OCI-LY1 (cell line): Measurements from ENCODE around the gene TSHZ3.

Experiments used
- H2AFZ ChIP-seq: fragments of 200-600 bp; sonication (generic), shearing (Covaris generic); 2 replicates; pipeline ENCODE4 v1.6.0; 2014; ENCODE audit warnings: antibody characterized with exemption, mild to moderate bottlenecking, low read length
- H3F3A ChIP-seq: fragments of 200-600 bp; sonication (generic), shearing (Covaris generic); 2 replicates; pipeline ENCODE4 v1.6.0; 2014; ENCODE audit warnings: mild to moderate bottlenecking, antibody characterized with exemption, low read length, moderate library complexity; ENCODE audit not compliant: insufficient read depth
- H3K27ac ChIP-seq: fragments of 200-600 bp; sonication (generic); 2 replicates; pipeline ENCODE4 v1.5.1; 2014; ENCODE audit warnings: low read length, mixed run types, mild to moderate bottlenecking, low read depth; ENCODE audit not compliant: poor library complexity, severe bottlenecking
- H3K27me3 ChIP-seq: fragments of 200-600 bp; sonication (generic); 2 replicates; pipeline ENCODE4 v1.6.0; 2014; ENCODE audit warnings: antibody characterized with exemption, mild to moderate bottlenecking, low read length, moderate library complexity; ENCODE audit not compliant: insufficient read depth
- H3K36me3 ChIP-seq: fragments of 200-600 bp; sonication (generic); 2 replicates; pipeline ENCODE4 v1.6.1; 2014; ENCODE audit warnings: mild to moderate bottlenecking, antibody characterized with exemption, low read length, moderate library complexity, mixed read lengths; ENCODE audit not compliant: insufficient read depth
- H3K4me1 ChIP-seq: fragments of 200-600 bp; sonication (generic); 2 replicates; pipeline ENCODE4 v1.5.1; 2014; ENCODE audit warnings: mild to moderate bottlenecking, low read length, moderate library complexity; ENCODE audit not compliant: insufficient read depth, severe bottlenecking
- H3K4me2 ChIP-seq: fragments of 200-600 bp; sonication (generic), shearing (Covaris generic); 2 replicates; pipeline ENCODE4 v1.6.1; 2014; ENCODE audit warnings: low read length
- H3K4me3 ChIP-seq: fragments of 200-600 bp; sonication (generic); 2 replicates; pipeline ENCODE4 v1.5.1; 2014; ENCODE audit warnings: low read length, low read depth, mild to moderate bottlenecking, mixed read lengths; ENCODE audit not compliant: poor library complexity, severe bottlenecking
- H3K79me2 ChIP-seq: fragments of 200-600 bp; shearing (Covaris generic); 2 replicates; pipeline ENCODE4 v1.6.1; 2016; ENCODE audit warnings: mixed run types, low read length, mixed read lengths; ENCODE audit not compliant: insufficient read depth
- H3K9ac ChIP-seq: fragments of 200-600 bp; sonication (generic), shearing (Covaris generic); 2 replicates; pipeline ENCODE4 v1.6.1; 2014; ENCODE audit warnings: mild to moderate bottlenecking, low read length, mixed read lengths
- H3K9me2 ChIP-seq: fragments of 200-600 bp; sonication (generic), shearing (Covaris generic); 2 replicates; pipeline ENCODE4 v1.6.1; 2014; ENCODE audit warnings: low read depth, mild to moderate bottlenecking, low read length, mixed read lengths
- H3K9me3 ChIP-seq: fragments of 200-600 bp; shearing (Covaris generic); 2 replicates; pipeline ENCODE4 v1.6.1; 2014; ENCODE audit warnings: low read length, mixed read lengths
- H4K20me1 ChIP-seq: fragments of 200-600 bp; sonication (generic), shearing (Covaris generic); 2 replicates; pipeline ENCODE4 v1.6.0; 2016; ENCODE audit warnings: mild to moderate bottlenecking, low read length; ENCODE audit not compliant: insufficient read depth
- EZH2 ChIP-seq: fragments of 200-600 bp; sonication (generic), shearing (Covaris generic); IDR thresholded peaks from 2 replicates; pipeline ENCODE4 v1.8.0; 2017; ENCODE audit warnings: borderline replicate concordance, mixed run types, mild to moderate bottlenecking, antibody characterized with exemption, low read length, moderate library complexity, mixed read lengths
- TF ChIP-seq, protein P1 (sequence below): fragments of 200-600 bp; sonication (generic), shearing (Covaris generic); IDR thresholded peaks from 2 replicates; pipeline ENCODE4 v1.5.1; 2017; ENCODE audit warnings: mild to moderate bottlenecking, antibody characterized with exemption, low read length, moderate library complexity, mixed read lengths

Gene TSHZ3

DNA sequence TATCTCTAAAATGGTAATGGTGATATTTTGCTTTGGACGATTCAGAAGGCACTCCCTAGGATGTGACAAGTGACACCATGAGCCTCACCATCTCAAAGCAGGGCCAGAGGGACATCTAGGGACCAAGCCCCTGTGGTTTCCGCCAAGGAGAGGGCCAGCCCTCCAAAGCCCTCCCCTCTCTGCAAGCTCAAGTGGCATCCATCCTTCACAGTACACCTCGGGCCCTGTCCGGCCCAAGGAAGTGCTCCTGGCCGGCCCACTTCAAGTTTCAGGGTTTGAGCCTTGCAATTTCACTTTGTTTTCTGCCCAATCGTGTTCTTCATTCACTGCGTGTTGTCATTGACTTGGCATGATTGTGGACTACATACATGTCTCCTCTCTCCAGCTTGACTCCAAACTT is 82.5 kb downstream of the TSHZ3 start:
- no peak overlapping the region for H3K9ac ChIP-seq
- no peaks in the 10 kb centered on the region for H3K27me3 ChIP-seq
- no peaks in the 10 kb centered on the region for H3K36me3 ChIP-seq
- H3K79me2 ChIP-seq = no peaks in the 10 kb centered on the region
- no peak overlapping the region for H2AFZ ChIP-seq
- H3K9me2 ChIP-seq = no peaks in the 10 kb centered on the region
- TF ChIP-seq, protein P1, sequence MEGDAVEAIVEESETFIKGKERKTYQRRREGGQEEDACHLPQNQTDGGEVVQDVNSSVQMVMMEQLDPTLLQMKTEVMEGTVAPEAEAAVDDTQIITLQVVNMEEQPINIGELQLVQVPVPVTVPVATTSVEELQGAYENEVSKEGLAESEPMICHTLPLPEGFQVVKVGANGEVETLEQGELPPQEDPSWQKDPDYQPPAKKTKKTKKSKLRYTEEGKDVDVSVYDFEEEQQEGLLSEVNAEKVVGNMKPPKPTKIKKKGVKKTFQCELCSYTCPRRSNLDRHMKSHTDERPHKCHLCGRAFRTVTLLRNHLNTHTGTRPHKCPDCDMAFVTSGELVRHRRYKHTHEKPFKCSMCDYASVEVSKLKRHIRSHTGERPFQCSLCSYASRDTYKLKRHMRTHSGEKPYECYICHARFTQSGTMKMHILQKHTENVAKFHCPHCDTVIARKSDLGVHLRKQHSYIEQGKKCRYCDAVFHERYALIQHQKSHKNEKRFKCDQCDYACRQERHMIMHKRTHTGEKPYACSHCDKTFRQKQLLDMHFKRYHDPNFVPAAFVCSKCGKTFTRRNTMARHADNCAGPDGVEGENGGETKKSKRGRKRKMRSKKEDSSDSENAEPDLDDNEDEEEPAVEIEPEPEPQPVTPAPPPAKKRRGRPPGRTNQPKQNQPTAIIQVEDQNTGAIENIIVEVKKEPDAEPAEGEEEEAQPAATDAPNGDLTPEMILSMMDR = no peak
- no peak for TF ChIP-seq EZH2
- H3K4me1 ChIP-seq = no peaks in the 10 kb centered on the region
- H3K4me2 ChIP-seq = no peak overlapping the region
- no peaks in the 10 kb centered on the region for H3F3A ChIP-seq
- H3K27ac ChIP-seq = no peak overlapping the region
- H4K20me1 ChIP-seq = no peaks in the 10 kb centered on the region
- H3K9me3 ChIP-seq = no peaks in the 10 kb centered on the region
- no peak overlapping the region for H3K4me3 ChIP-seq

DNA sequence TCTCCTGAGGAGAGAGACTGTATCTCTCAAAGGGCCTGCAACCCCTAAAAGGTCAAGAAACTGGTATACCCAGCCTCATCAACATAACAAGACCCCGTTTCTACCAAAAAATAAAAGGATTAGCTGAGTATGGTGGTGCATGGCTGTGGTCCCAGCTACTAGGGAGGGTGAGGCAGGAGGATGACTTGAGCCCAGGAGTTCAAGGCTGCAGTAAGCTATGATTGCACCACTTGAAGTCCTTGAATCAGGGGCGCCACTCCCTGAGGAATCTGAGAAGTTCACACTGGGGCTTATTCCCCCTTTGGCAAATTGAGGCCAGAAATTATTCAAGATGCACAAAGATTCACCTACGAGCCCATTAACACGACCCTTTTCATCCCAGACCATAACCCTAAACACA is 83.0 kb downstream of the TSHZ3 start:
- Histone ChIP-seq H3K4me1 (no peaks in the 10 kb centered on the region), H3K9ac (no peak overlapping the region), H3K9me2 (no peaks in the 10 kb centered on the region), H3K4me2 (no peak overlapping the region), H3K9me3 (no peaks in the 10 kb centered on the region), H2AFZ (no peak overlapping the region), H3K27me3 (no peaks in the 10 kb centered on the region), H4K20me1 (no peaks in the 10 kb centered on the region), H3F3A (no peaks in the 10 kb centered on the region), H3K4me3 (no peak overlapping the region), H3K79me2 (no peaks in the 10 kb centered on the region), H3K36me3 (no peaks in the 10 kb centered on the region), H3K27ac (no peak overlapping the region)
- TF ChIP-seq, protein P1 = no peak
- no peak for TF ChIP-seq EZH2

DNA sequence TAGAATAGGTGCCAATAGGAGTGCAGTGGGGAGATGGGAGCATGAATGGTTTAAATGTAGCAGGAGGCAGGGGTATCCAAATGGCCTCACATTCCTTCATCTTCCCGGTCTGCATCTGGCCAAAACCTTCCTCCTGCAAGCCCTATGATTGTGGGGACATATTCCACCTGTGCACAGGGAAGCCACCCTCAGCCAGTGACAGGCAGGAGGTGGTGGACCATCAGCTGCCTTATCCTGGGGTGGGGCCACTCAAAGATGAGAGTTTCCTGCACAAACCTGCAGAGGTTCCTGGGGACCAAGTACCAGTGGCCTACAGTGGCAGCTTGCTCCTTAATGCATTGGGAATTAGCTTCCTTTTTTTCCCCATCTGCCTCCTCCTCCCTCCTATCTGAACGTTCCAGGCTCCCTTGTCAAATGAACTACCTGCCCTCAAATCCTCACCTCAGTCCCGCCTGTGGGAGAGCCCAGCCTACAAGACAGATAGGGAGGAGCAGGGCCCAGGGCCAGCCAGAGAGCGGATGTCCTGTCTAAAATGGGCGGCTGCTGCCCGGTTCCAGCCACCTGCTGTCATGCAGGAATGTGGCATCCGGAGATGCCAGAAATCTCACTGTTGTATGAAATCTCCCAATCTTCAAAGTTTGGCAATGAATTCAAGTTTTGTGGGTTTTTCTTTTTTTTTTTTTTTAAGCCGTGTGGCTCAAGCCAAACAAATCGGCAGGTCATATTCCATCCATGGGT is 85.0 kb downstream of the TSHZ3 start:
- no peaks in the 10 kb centered on the region for H3K27me3 ChIP-seq
- H3K27ac ChIP-seq = no peak overlapping the region
- no peak overlapping the region for H3K9ac ChIP-seq
- TF ChIP-seq, protein P1 = no peak
- no peak for TF ChIP-seq EZH2
- H3K79me2 ChIP-seq = no peaks in the 10 kb centered on the region
- H3K9me3 ChIP-seq = no peaks in the 10 kb centered on the region
- no peaks in the 10 kb centered on the region for H3K9me2 ChIP-seq
- H3K4me1 ChIP-seq = no peaks in the 10 kb centered on the region
- H3K4me2 ChIP-seq = no peak overlapping the region
- no peaks in the 10 kb centered on the region for H3F3A ChIP-seq
- no peak overlapping the region for H2AFZ ChIP-seq
- no peak overlapping the region for H3K4me3 ChIP-seq
- H4K20me1 ChIP-seq = no peaks in the 10 kb centered on the region
- H3K36me3 ChIP-seq = no peaks in the 10 kb centered on the region
